BJ (cell line): ENCODE data around the gene TWF2. TPM values are rescaled to one million over a fixed set of nuclear protein-coding genes. Genes with fewer than 3 reads are reported as not detected.
"Not testable (repeated sequence)": the region's sequence is repeated elsewhere in the genome, so short reads cannot be mapped to it uniquely, and the experiment has no call there.

Experiments
- CTCF ChIA-PET: fragments of 350-600 bp; formaldehyde crosslinking; extraction: SDS; loops from one replicate; lab custom pipeline; 2021; ENCODE audit warnings: antibody characterized with exemption, inconsistent platforms; lab: Yijun Ruan, JAX
- POLR2A ChIA-PET: fragments of 300-600 bp; sonication (Branson Sonifier 250); formaldehyde crosslinking; extraction: SDS; loops from one replicate; lab custom pipeline; 2021; ENCODE audit warnings: antibody characterized with exemption; lab: Charles Lee
- DNase-seq: peaks from one replicate; pipeline ENCODE4 v3.0.0-alpha.2; 2011; ENCODE audit warnings: low read depth
- H3K27me3 ChIP-seq: 2 replicates; pipeline ENCODE4 v1.6.0; 2011; ENCODE audit warnings: low read length; ENCODE audit not compliant: control insufficient read depth, insufficient read depth
- H3K36me3 ChIP-seq: 2 replicates; pipeline ENCODE4 v1.5.1; 2011; ENCODE audit warnings: low read length; ENCODE audit not compliant: control insufficient read depth, insufficient read depth
- H3K4me3 ChIP-seq: 2 replicates; pipeline ENCODE4 v1.5.1; 2011; ENCODE audit warnings: low read depth, mild to moderate bottlenecking, control low read depth, low read length
- CTCF ChIP-seq: IDR thresholded peaks from 2 replicates; pipeline ENCODE4 v1.5.1; 2011; ENCODE audit warnings: low read depth, mild to moderate bottlenecking, control low read depth, inconsistent platforms, low read length, moderate library complexity; ENCODE audit not compliant: insufficient read depth
- polyA plus RNA-seq: library from polyadenylated mRNA; depleted of rRNA; stranded (reverse); fragments of >200 nt; gene quantifications from 2 replicates; pipeline ENCODE4 v1.2.3, GENCODE V29; 2011

Gene TWF2
- polyA plus RNA-seq, 1 experiment: 205 TPM

GRCh38 chr3:52277972-52278509 is 39.1 kb upstream of the TWF2 start:
- H3K36me3 ChIP-seq: peaks cover 1% of the 10 kb centered on the region; the same call in 1 of the 2 replicates
- H3K27me3 ChIP-seq: no peaks in the 10 kb centered on the region
- TF ChIP-seq CTCF: peak; percentile 55
- ChIA-PET CTCF (interaction anchor here (0.6 to 1.7 kb wide), 10 partner anchors 9 to 81 kb away, joined by 3 to 6 read pairs (median 4); partner anchors contain the start of genes GLYCTK and TLR9), POLR2A (interaction anchor here (0.6 to 2.0 kb wide), 5 partner anchors 10 to 332 kb away, joined by 3 to 19 read pairs (median 3); partner anchors contain the start of genes GLYCTK and TWF2)
- peak overlapping the region; percentile 68 for H3K4me3 ChIP-seq
- no peak for DNase-seq

DNA sequence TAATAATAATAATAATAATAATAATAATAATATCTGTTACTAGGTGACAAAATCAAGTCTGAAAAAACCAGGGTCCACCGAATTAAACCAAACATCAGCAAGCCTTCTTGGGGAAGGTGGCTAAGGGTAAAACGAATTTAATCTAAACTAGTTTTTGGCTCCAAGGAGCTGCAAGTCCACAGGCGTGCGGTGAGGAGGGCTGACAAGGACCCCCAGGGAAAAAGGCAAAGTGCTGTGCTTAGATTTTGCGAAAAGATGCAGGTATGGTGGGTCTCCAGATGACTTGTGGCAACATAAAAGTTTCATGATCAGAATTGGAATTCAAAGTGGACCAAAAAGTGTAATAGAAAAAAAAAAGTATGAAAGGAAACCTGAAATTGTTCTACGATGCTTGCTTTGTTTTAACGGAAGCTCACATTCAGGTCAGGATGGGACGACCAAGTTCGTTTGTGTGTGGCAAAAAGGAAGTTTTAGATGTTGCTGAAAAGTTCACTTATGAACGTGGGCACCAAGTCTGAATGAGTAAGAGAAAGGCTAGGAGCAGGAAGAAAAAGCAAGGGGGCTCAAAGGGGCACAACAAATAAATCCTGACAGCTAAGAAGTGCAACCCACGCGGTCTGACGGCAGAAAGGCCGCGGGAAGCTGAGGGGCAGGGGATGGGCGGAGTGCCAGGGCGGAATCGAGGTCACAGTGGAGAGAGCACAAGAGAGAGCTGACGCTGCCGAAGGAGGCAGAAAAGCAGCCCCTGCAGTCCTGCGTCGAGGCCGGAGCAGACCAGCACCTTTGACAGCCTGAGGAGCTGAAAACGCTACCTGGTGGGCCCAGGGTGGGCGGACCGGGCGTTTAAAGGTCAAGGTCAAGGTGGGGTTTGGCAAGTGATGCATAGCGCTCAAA is 38.4 kb upstream of the TWF2 start:
- Histone ChIP-seq H3K36me3 (peaks cover 3% of the 10 kb centered on the region; the same call in 1 of the 2 replicates), H3K4me3 (peak overlapping the region; percentile 68), H3K27me3 (no peaks in the 10 kb centered on the region)
- ChIA-PET CTCF (interaction anchor here (1.1 to 2.0 kb wide), 5 partner anchors 18 to 50 kb away, joined by 3 to 5 read pairs (median 4); no protein-coding TSS in a partner anchor), POLR2A (interaction anchor here (0.6 to 2.0 kb wide), 3 partner anchors 11 to 331 kb away, joined by 3 to 19 read pairs (median 4); partner anchors contain the start of gene GLYCTK)
- TF ChIP-seq CTCF: no peak
- no peak for DNase-seq

- H3K36me3 ChIP-seq, H3K27me3 ChIP-seq, CTCF ChIA-PET, POLR2A ChIA-PET, H3K4me3 ChIP-seq, DNase-seq: not testable (repeated sequence)
These were observed 35.8 kb upstream of the TWF2 start for GRCh38 chr3:52274781-52275180.

- ChIA-PET CTCF (no interaction called here), POLR2A (no interaction called here)
- Histone ChIP-seq H3K27me3 (no peaks in the 10 kb centered on the region), H3K36me3 (peaks cover 10% of the 10 kb centered on the region), H3K4me3 (no peak overlapping the region)
- no peak for DNase-seq
- TF ChIP-seq CTCF: no peak
These were observed 33.9 kb upstream of the TWF2 start for GRCh38 chr3:52272831-52273230.

- POLR2A ChIA-PET, DNase-seq, H3K27me3 ChIP-seq, H3K4me3 ChIP-seq: not testable (repeated sequence)
- CTCF ChIA-PET: interaction anchor here (0.6 kb wide), 1 partner anchor 12 kb away, joined by 3 read pairs; no protein-coding TSS in a partner anchor
- peaks cover 11% of the 10 kb centered on the region for H3K36me3 ChIP-seq
These were observed 33.2 kb upstream of the TWF2 start for GRCh38 chr3:52272172-52272571.

- Histone ChIP-seq H3K4me3 (no peak overlapping the region), H3K27me3 (no peaks in the 10 kb centered on the region), H3K36me3 (peaks cover 16% of the 10 kb centered on the region)
- ChIA-PET POLR2A (no interaction called here), CTCF (interaction anchor here (1.2 to 1.9 kb wide), 2 partner anchors 17 to 32 kb away, joined by 4 to 6 read pairs; no protein-coding TSS in a partner anchor)
- no peak for DNase-seq
- no peak for TF ChIP-seq CTCF
These were observed 31.3 kb upstream of the TWF2 start for GRCh38 chr3:52270252-52270754.
